H9 (cell line): Measurements from ENCODE around the gene POLL. TPM values are rescaled to one million over a fixed set of nuclear protein-coding genes. Genes with fewer than 3 reads are reported as not detected.

Experiments
- DNase-seq: peaks from one replicate; pipeline ENCODE4 v3.0.0-alpha.2; 2017
- H2AFZ ChIP-seq: one replicate; pipeline ENCODE4 v1.6.1; 2013; ENCODE audit warnings: mild to moderate bottlenecking, low read length, control low read depth, moderate library complexity
- H2AK5ac ChIP-seq: 2 replicates; pipeline ENCODE4 v1.6.1; 2013; ENCODE audit warnings: low read length, control low read depth, mixed read lengths; ENCODE audit not compliant: insufficient read length
- H2BK120ac ChIP-seq: one replicate; pipeline ENCODE4 v1.6.1; 2013; ENCODE audit warnings: low read depth, mild to moderate bottlenecking, low read length, control low read depth, inconsistent platforms; ENCODE audit not compliant: poor library complexity, severe bottlenecking
- H2BK12ac ChIP-seq: 2 replicates; pipeline ENCODE4 v1.6.1; 2013; ENCODE audit warnings: low read length, control low read depth, mixed read lengths, low read depth; ENCODE audit not compliant: insufficient read length
- H2BK15ac ChIP-seq: 2 replicates; pipeline ENCODE4 v1.6.1; 2013; ENCODE audit warnings: low read depth, low read length, control low read depth
- H2BK20ac ChIP-seq: one replicate; pipeline ENCODE4 v1.6.1; 2013; ENCODE audit warnings: low read depth, mild to moderate bottlenecking, low read length, control low read depth, inconsistent platforms; ENCODE audit not compliant: poor library complexity, severe bottlenecking
- H2BK5ac ChIP-seq: 2 replicates; pipeline ENCODE4 v1.6.1; 2013; ENCODE audit warnings: low read length, control low read depth, mixed read lengths; ENCODE audit not compliant: insufficient read length
- H3K14ac ChIP-seq: 2 replicates; pipeline ENCODE4 v1.6.1; 2013; ENCODE audit warnings: low read length, control low read depth; ENCODE audit not compliant: insufficient read depth
- H3K18ac ChIP-seq: 2 replicates; pipeline ENCODE4 v1.6.1; 2013; ENCODE audit warnings: low read depth, mild to moderate bottlenecking, mixed read lengths, low read length, control low read depth; ENCODE audit not compliant: insufficient read length
- H3K23ac ChIP-seq: 2 replicates; pipeline ENCODE4 v1.6.1; 2013; ENCODE audit warnings: low read length, control low read depth, mixed read lengths, low read depth; ENCODE audit not compliant: insufficient read length
- H3K23me2 ChIP-seq: 2 replicates; pipeline ENCODE4 v1.6.1; 2013; ENCODE audit warnings: low read depth, mild to moderate bottlenecking, mixed read lengths, low read length, control low read depth; ENCODE audit not compliant: insufficient read length, poor library complexity, severe bottlenecking
- H3K27ac ChIP-seq: 2 replicates; pipeline ENCODE4 v1.5.1; 2013; ENCODE audit warnings: low read length, control low read depth, mixed read lengths, low read depth; ENCODE audit not compliant: insufficient read length
- H3K27me3 ChIP-seq: 2 replicates; pipeline ENCODE4 v1.6.1; 2013; ENCODE audit warnings: low read length, control low read depth, inconsistent platforms; ENCODE audit not compliant: insufficient read depth
- H3K4ac ChIP-seq: 2 replicates; pipeline ENCODE4 v1.6.1; 2013; ENCODE audit warnings: low read depth, mild to moderate bottlenecking, control low read depth, inconsistent platforms, low read length, moderate library complexity
- H3K4me1 ChIP-seq: 2 replicates; pipeline ENCODE4 v1.6.1; 2013; ENCODE audit warnings: low read length, control low read depth, inconsistent platforms; ENCODE audit not compliant: insufficient read depth
- H3K4me2 ChIP-seq: 2 replicates; pipeline ENCODE4 v1.6.1; 2013; ENCODE audit warnings: low read length, control low read depth, mixed read lengths; ENCODE audit not compliant: insufficient read length, insufficient read depth
- H3K56ac ChIP-seq: 2 replicates; pipeline ENCODE4 v1.6.1; 2013; ENCODE audit warnings: low read depth, mild to moderate bottlenecking, mixed read lengths, low read length, control low read depth; ENCODE audit not compliant: insufficient read length
- H3K79me1 ChIP-seq: 2 replicates; pipeline ENCODE4 v1.6.1; 2013; ENCODE audit warnings: low read depth, mild to moderate bottlenecking, moderate library complexity, low read length, control low read depth, inconsistent platforms; ENCODE audit not compliant: insufficient read depth, poor library complexity, severe bottlenecking
- H3K79me2 ChIP-seq: 2 replicates; pipeline ENCODE4 v1.6.1; 2013; ENCODE audit warnings: low read length, control low read depth, inconsistent platforms; ENCODE audit not compliant: insufficient read depth
- H3K9ac ChIP-seq: 2 replicates; pipeline ENCODE4 v1.6.1; 2013; ENCODE audit warnings: low read length, control low read depth, mixed read lengths; ENCODE audit not compliant: insufficient read length; ENCODE audit errors: extremely low read depth
- H3K9me3 ChIP-seq: one replicate; pipeline ENCODE4 v1.6.1; 2013; ENCODE audit warnings: low read depth, low read length, inconsistent platforms; ENCODE audit not compliant: control insufficient read depth
- H3T11ph ChIP-seq: one replicate; pipeline ENCODE4 v1.6.1; 2013; ENCODE audit warnings: mild to moderate bottlenecking, low read length, control low read depth, inconsistent platforms
- H4K20me1 ChIP-seq: one replicate; pipeline ENCODE4 v1.6.1; 2013; ENCODE audit not compliant: control insufficient read depth, insufficient read length, insufficient read depth
- H4K5ac ChIP-seq: 2 replicates; pipeline ENCODE4 v1.6.1; 2013; ENCODE audit warnings: low read depth, mild to moderate bottlenecking, mixed read lengths, low read length, control low read depth; ENCODE audit not compliant: insufficient read length
- H4K8ac ChIP-seq: replicated peaks from 2 replicates; pipeline ENCODE4 v1.6.1; 2013; ENCODE audit warnings: low read length, control low read depth, mixed read lengths, low read depth; ENCODE audit not compliant: insufficient read length
- H4K91ac ChIP-seq: 2 replicates; pipeline ENCODE4 v1.6.1; 2013; ENCODE audit warnings: low read depth, mild to moderate bottlenecking, moderate library complexity, mixed read lengths, low read length, control low read depth; ENCODE audit not compliant: insufficient read length
- H3K27ac Mint-ChIP-seq, 3 experiments: 2 replicates in 2 of 3; 3 replicates in 1 of 3; pipeline ENCODE4 v1.8.0; 2020 to 2021; ENCODE audit warnings: mixed read lengths in 3 of 3, mild to moderate bottlenecking in 1 of 3, moderate library complexity in 1 of 3
- H3K27me3 Mint-ChIP-seq: 2 replicates; pipeline ENCODE4 v1.8.0; 2021; ENCODE audit warnings: low read depth, mild to moderate bottlenecking, moderate library complexity, mixed read lengths
- H3K36me3 Mint-ChIP-seq, 3 experiments: 2 replicates in 2 of 3; 3 replicates in 1 of 3; pipeline ENCODE4 v1.8.0; 2020 to 2021; ENCODE audit warnings: low read depth in 3 of 3, mixed read lengths in 3 of 3; ENCODE audit not compliant: insufficient read depth in 1 of 3
- H3K4me1 Mint-ChIP-seq, 2 experiments: 2 replicates each; pipeline ENCODE4 v1.8.0; 2020; ENCODE audit warnings: mixed read lengths in 2 of 2
- H3K4me3 Mint-ChIP-seq, 2 experiments: 2 replicates in 1 of 2; 3 replicates in 1 of 2; pipeline ENCODE4 v1.8.0; 2020 to 2021; ENCODE audit warnings: mild to moderate bottlenecking in 2 of 2, mixed read lengths in 2 of 2, moderate library complexity in 1 of 2
- H3K9me3 Mint-ChIP-seq, 2 experiments: 2 replicates in 1 of 2; 3 replicates in 1 of 2; pipeline ENCODE4 v1.8.0; 2020; ENCODE audit warnings: mild to moderate bottlenecking in 2 of 2, mixed read lengths in 2 of 2, moderate library complexity in 1 of 2
- WGBS: extraction: QIAGEN DNeasy Blood & Tissue Kit; methylation state at CpG from one replicate; pipeline ENCODE4 v1.1.7; 2013; ENCODE audit warnings: missing lambda C conversion rate, low lambda C conversion rate, mixed read lengths; ENCODE audit not compliant: insufficient read length; ENCODE audit errors: extremely low coverage; 5-methylcytosine and 5-hydroxymethylcytosine counted together
- total RNA-seq: library from RNA; stranded (reverse); gene quantifications from 2 replicates; pipeline ENCODE4 v1.2.1, GENCODE V29; 2021
- TF ChIP-seq, protein P1 (sequence below): fragments of 200-600 bp; sonication (generic); conservative IDR thresholded peaks from 3 replicates; pipeline ENCODE4 v1.8.0; 2021; ENCODE audit warnings: antibody characterized with exemption, mild to moderate bottlenecking

The POLL gene
- total RNA-seq, 1 experiment from 2014 or later, result 30.8 TPM

DNA sequence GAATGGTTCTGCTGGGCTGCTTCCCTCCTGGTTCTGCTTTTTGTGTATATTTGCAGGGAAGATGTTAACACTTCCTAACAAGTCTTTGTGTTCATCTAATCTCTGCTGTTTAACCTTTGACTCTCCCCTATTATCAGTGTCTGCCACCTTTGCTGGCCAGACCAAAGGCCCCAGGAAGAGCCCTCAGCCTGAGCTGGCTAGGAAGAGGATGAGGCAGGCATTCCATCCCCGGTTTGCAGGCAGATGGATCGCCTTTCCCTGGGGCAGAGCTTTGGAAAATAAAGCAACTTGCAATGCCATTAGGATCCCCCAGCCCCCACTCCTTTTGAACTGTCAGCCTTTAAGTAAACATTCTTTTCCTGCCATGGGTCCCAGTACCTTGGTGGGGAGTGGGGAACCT, 19.1 kb upstream of the POLL start:
- no peak overlapping the region for H3K4me3 Mint-ChIP-seq
- Histone ChIP-seq H4K8ac (no peak overlapping the region), H4K20me1 (no peaks in the 10 kb centered on the region), H4K5ac (no peak overlapping the region), H3K56ac (no peak overlapping the region), H3K4ac (no peak overlapping the region), H3T11ph (no peak overlapping the region), H3K27ac (no peak overlapping the region), H2BK5ac (no peak overlapping the region), H3K4me1 (no peaks in the 10 kb centered on the region), H3K27me3 (no peaks in the 10 kb centered on the region), H2AFZ (no peak overlapping the region), H3K18ac (no peak overlapping the region), H3K79me1 (no peaks in the 10 kb centered on the region), H2BK20ac (no peak overlapping the region), H3K9ac (no peak overlapping the region), H3K9me3 (no peaks in the 10 kb centered on the region), H3K14ac (no peak overlapping the region), H4K91ac (no peak overlapping the region), H2BK120ac (no peak overlapping the region), H2BK12ac (no peak overlapping the region), H2AK5ac (no peak overlapping the region), H3K23ac (no peak overlapping the region), H3K79me2 (no peaks in the 10 kb centered on the region), H2BK15ac (no peak overlapping the region), H3K4me2 (no peak overlapping the region), H3K23me2 (no peaks in the 10 kb centered on the region)
- H3K4me1 Mint-ChIP-seq, result peaks cover 16 to 19% of the 10 kb centered on the region in 2 experiments
- DNase-seq, result no peak
- H3K9me3 Mint-ChIP-seq, result no peaks in the 10 kb centered on the region; a peak in 1 of 5 replicates
- peak overlapping the region in 2 of 3 experiments; percentile 56 to 67; a peak in 2 of 7 replicates for H3K27ac Mint-ChIP-seq
- TF ChIP-seq, protein P1, sequence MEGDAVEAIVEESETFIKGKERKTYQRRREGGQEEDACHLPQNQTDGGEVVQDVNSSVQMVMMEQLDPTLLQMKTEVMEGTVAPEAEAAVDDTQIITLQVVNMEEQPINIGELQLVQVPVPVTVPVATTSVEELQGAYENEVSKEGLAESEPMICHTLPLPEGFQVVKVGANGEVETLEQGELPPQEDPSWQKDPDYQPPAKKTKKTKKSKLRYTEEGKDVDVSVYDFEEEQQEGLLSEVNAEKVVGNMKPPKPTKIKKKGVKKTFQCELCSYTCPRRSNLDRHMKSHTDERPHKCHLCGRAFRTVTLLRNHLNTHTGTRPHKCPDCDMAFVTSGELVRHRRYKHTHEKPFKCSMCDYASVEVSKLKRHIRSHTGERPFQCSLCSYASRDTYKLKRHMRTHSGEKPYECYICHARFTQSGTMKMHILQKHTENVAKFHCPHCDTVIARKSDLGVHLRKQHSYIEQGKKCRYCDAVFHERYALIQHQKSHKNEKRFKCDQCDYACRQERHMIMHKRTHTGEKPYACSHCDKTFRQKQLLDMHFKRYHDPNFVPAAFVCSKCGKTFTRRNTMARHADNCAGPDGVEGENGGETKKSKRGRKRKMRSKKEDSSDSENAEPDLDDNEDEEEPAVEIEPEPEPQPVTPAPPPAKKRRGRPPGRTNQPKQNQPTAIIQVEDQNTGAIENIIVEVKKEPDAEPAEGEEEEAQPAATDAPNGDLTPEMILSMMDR, result no peak
- H3K36me3 Mint-ChIP-seq, result peaks cover 14 to 40% (median 40%) of the 10 kb centered on the region in 3 experiments
- H3K27me3 Mint-ChIP-seq, result no peaks in the 10 kb centered on the region
- WGBS, result no CpG with 5 or more reads among the region's 2 CpGs
